Activated CD8-positive, alpha-beta memory T cell treated with anti-CD3 and anti-CD28 coated beads for 36 hours (primary cell): ENCODE data around the gene ARHGAP10. TPM values are rescaled to one million over a fixed set of nuclear protein-coding genes. Genes with fewer than 3 reads are reported as not detected.

Source experiments
- CTCF ChIA-PET: fragments of 350-600 bp; sonication (Branson Sonifier 250); formaldehyde crosslinking; loops from one replicate; lab custom pipeline; 2021; ENCODE audit warnings: antibody characterized with exemption; lab: Charles Lee
- POLR2A ChIA-PET: fragments of 350-600 bp; sonication (Branson Sonifier 250); formaldehyde crosslinking; loops from one replicate; lab custom pipeline; 2021; ENCODE audit warnings: antibody characterized with exemption; lab: Charles Lee
- total RNA-seq, 2 experiments: library from RNA; stranded (reverse); gene quantifications; one replicate each; pipeline ENCODE4 v1.2.3, GENCODE V29; 2021

The ARHGAP10 gene
- total RNA-seq, 2 experiments from 2014 or later, result 8.7 to 9.5 TPM

- CTCF ChIA-PET, result interaction anchor here (0.6 kb wide), 2 partner anchors 116 to 367 kb away, joined by 4 read pairs; no protein-coding TSS in a partner anchor
- POLR2A ChIA-PET, result no interaction called here
Measured at GRCh38 chr4:147833741-147834140, 101.9 kb downstream of the ARHGAP10 start.

GRCh38 chr4:147834480-147834879 lies 102.6 kb downstream of the ARHGAP10 start:
- ChIA-PET CTCF (no interaction called here), POLR2A (no interaction called here)

GRCh38 chr4:147836807-147837206 lies 104.9 kb downstream of the ARHGAP10 start:
- ChIA-PET CTCF (interaction anchor here (0.7 to 1.5 kb wide), 4 partner anchors 30 to 127 kb away, joined by 3 to 5 read pairs (median 4); no protein-coding TSS in a partner anchor), POLR2A (no interaction called here)

GRCh38 chr4:147837435-147837834 lies 105.5 kb downstream of the ARHGAP10 start:
- ChIA-PET CTCF (interaction anchor here (0.9 kb wide), 1 partner anchor 95 kb away, joined by 5 read pairs; no protein-coding TSS in a partner anchor), POLR2A (no interaction called here)

- ChIA-PET POLR2A (no interaction called here), CTCF (no interaction called here)
Measured at GRCh38 chr4:147837854-147838253, 106.0 kb downstream of the ARHGAP10 start.

- ChIA-PET CTCF (interaction anchor here (1.0 kb wide), 1 partner anchor 28 kb away, joined by 3 read pairs; no protein-coding TSS in a partner anchor), POLR2A (no interaction called here)
Measured at GRCh38 chr4:147839200-147839599, 107.3 kb downstream of the ARHGAP10 start.

GRCh38 chr4:147839663-147840062 lies 107.8 kb downstream of the ARHGAP10 start:
- POLR2A ChIA-PET, result no interaction called here
- CTCF ChIA-PET, result no interaction called here

GRCh38 chr4:147840838-147841738 lies 109.2 kb downstream of the ARHGAP10 start:
- ChIA-PET CTCF (no interaction called here), POLR2A (no interaction called here)

GRCh38 chr4:147842573-147842972 lies 110.7 kb downstream of the ARHGAP10 start:
- ChIA-PET POLR2A (no interaction called here), CTCF (no interaction called here)

GRCh38 chr4:147843162-147843561 lies 111.3 kb downstream of the ARHGAP10 start:
- ChIA-PET POLR2A (no interaction called here), CTCF (interaction anchor here (0.6 kb wide), 2 partner anchors 36 to 124 kb away, joined by 3 read pairs; no protein-coding TSS in a partner anchor)

GRCh38 chr4:147844781-147845180 lies 112.9 kb downstream of the ARHGAP10 start:
- ChIA-PET POLR2A (no interaction called here), CTCF (no interaction called here)

- CTCF ChIA-PET, result interaction anchor here (1.4 kb wide), 1 partner anchor 20 kb away, joined by 4 read pairs; no protein-coding TSS in a partner anchor
- POLR2A ChIA-PET, result no interaction called here
Measured at GRCh38 chr4:147846318-147847155, 114.6 kb downstream of the ARHGAP10 start.

- CTCF ChIA-PET, result interaction anchor here (1.3 to 1.4 kb wide), 2 partner anchors 19 to 231 kb away, joined by 3 to 4 read pairs; partner anchors contain the start of gene TMEM184C
- POLR2A ChIA-PET, result interaction anchor here (0.6 kb wide), 1 partner anchor 52 kb away, joined by 3 read pairs; no protein-coding TSS in a partner anchor
Measured at GRCh38 chr4:147847751-147848590, 116.1 kb downstream of the ARHGAP10 start.

GRCh38 chr4:147848634-147849033 lies 116.7 kb downstream of the ARHGAP10 start:
- POLR2A ChIA-PET, result interaction anchor here (0.6 kb wide), 1 partner anchor 53 kb away, joined by 3 read pairs; no protein-coding TSS in a partner anchor
- CTCF ChIA-PET, result interaction anchor here (1.3 to 2.7 kb wide), 2 partner anchors 18 to 231 kb away, joined by 3 to 11 read pairs; partner anchors contain the start of gene TMEM184C

GRCh38 chr4:147851135-147851534 lies 119.2 kb downstream of the ARHGAP10 start:
- ChIA-PET CTCF (interaction anchor here (2.7 kb wide), 1 partner anchor 16 kb away, joined by 11 read pairs; no protein-coding TSS in a partner anchor), POLR2A (no interaction called here)

GRCh38 chr4:147853706-147854105 lies 121.8 kb downstream of the ARHGAP10 start:
- CTCF ChIA-PET, result interaction anchor here (2.0 kb wide), 1 partner anchor 13 kb away, joined by 6 read pairs; no protein-coding TSS in a partner anchor
- POLR2A ChIA-PET, result no interaction called here

- CTCF ChIA-PET, result interaction anchor here (1.0 to 2.0 kb wide), 2 partner anchors 11 to 13 kb away, joined by 3 to 6 read pairs; no protein-coding TSS in a partner anchor
- POLR2A ChIA-PET, result no interaction called here
Measured at GRCh38 chr4:147854154-147854553, 122.3 kb downstream of the ARHGAP10 start.

- CTCF ChIA-PET, result interaction anchor here (2.0 kb wide), 1 partner anchor 11 kb away, joined by 6 read pairs; no protein-coding TSS in a partner anchor
Measured at GRCh38 chr4:147855571-147856009, 123.7 kb downstream of the ARHGAP10 start.

More at GRCh38 chr4:147855571-147856009, 123.7 kb downstream of the ARHGAP10 start:
- POLR2A ChIA-PET, result no interaction called here
